GM12872 (cell line): ENCODE results near the gene AP3B2.

Experiments
- TF ChIP-seq, protein P1 (sequence below): IDR thresholded peaks from 3 replicates; pipeline ENCODE4 v1.5.1; 2011; ENCODE audit warnings: low read depth, mild to moderate bottlenecking, low read length, moderate library complexity; ENCODE audit not compliant: insufficient read depth

Gene AP3B2

DNA sequence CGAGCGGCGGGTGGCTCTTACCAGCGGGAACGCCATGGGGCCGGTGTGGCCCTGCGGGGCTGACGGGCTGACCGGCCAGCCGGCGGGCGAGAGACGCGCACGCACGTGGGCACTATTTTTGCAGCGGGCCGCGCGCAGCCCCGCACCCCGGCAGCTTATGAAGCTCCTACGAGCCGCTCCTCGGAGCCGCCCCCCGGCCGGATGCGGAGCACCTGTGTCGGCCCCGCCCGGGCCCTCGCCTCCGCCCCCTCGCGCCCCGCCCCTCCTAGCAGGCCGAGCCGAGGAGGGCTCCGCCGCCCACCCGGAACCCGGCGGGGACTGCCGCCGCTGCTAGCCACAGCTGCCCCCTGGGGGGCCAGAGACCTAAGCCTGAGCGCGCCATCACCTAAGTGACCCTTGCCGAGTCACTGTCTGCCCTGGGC, 61.8 kb downstream of the AP3B2 start:
- TF ChIP-seq, protein P1, sequence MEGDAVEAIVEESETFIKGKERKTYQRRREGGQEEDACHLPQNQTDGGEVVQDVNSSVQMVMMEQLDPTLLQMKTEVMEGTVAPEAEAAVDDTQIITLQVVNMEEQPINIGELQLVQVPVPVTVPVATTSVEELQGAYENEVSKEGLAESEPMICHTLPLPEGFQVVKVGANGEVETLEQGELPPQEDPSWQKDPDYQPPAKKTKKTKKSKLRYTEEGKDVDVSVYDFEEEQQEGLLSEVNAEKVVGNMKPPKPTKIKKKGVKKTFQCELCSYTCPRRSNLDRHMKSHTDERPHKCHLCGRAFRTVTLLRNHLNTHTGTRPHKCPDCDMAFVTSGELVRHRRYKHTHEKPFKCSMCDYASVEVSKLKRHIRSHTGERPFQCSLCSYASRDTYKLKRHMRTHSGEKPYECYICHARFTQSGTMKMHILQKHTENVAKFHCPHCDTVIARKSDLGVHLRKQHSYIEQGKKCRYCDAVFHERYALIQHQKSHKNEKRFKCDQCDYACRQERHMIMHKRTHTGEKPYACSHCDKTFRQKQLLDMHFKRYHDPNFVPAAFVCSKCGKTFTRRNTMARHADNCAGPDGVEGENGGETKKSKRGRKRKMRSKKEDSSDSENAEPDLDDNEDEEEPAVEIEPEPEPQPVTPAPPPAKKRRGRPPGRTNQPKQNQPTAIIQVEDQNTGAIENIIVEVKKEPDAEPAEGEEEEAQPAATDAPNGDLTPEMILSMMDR, result no peak

DNA sequence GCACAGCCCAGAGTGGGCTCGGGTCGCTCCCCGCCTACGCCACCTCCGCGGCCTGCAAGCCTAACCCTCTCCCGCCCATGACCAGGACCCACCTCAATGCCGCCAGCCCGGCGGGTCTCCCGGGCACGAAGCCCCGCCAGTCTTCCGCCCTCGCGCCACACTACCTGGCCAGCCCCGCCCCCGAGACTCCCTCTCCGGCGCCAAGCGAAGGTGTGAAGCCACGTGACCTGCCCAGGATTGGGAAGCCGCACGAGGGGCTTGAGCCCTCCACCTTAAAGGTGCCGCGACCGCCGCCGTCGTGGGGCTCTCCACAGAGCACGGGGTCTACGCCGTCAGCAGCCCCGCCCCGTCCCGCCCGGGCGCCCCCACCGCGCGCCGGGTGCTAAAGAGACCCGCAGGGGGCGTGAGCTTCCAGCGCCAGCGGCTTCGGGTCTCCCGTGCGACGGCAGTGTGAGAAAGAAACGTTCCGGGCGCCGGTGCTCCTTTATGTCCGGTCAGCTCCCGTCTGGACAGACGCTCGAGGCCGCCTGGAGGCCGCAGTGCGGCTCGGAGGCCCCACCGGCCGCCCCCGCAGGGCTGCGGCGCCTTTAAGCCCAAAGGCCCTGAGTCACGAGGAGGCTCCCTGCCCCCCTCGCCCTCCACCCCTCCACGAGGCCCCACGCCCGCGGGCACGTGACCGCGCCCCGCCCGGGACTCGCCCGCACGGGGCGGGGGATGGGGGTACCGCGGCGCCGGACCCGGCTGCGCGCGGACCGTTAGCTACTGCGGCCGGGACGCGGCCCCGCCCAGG, 62.4 kb downstream of the AP3B2 start, which contains the start of gene CPEB1:
TSS of gene CPEB1 (minus strand) at position 319 of the 790 bp plus-strand sequence. CDS start 18,904 bp downstream, outside the sequence.
- TF ChIP-seq, protein P1, result no peak

DNA sequence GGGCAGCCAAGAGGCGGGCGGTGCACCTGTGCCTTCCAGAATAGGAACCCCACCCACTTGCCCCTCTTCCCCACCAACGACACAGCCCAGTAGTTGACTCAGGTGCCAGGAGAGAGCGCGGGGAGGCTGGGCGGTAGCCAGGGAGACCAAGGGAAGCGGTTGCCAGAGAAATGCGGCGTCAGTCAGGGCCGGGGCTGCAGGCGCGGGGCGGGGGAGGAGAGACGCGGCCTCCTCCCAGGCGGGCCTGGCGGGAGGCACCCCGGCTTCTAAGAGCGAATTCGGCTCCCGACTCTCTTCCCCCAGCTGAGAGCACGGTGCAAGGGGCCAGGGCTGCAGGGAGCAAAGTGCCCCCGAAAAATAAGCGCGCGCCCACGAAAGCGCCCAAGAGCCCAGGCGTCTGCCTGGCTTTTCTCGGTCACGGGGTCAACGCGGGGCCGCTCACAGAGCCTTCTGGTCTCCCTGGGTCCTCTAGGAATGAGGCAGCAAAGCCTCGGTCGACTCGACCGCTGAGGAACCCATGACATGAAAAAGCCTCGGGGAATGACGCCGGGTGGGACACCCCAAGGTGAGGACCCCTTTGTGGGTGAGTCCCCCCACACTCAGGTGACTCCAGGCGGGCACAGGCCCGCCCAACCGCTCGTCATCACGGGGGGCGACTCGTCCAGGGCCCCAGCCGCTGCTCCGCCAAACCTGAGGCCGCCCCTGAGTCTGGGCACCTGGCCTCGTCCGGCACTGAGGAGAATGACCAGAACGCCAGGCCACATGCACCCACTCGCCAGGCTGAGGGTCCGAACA, 63.2 kb downstream of the AP3B2 start:
- TF ChIP-seq, protein P1, result no peak

DNA sequence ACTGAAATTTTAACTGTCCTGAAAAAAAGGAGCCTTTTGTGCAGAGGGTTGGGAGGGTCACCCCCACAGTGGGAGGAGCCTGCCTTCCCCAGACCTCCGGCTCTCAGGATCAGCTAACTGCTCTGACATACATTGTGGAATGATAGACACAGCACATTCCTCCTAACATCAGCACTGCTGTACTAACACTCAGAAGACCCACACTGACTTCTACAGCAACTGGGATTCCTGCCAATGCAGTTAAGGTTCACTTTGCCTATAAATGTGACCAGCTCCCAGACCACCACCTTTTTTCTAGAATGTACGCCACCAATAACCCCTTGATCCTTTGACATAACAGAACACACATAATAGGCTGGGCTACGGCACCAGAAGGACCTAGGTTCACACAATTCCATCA, 65.7 kb downstream of the AP3B2 start:
- TF ChIP-seq, protein P1, result no peak

DNA sequence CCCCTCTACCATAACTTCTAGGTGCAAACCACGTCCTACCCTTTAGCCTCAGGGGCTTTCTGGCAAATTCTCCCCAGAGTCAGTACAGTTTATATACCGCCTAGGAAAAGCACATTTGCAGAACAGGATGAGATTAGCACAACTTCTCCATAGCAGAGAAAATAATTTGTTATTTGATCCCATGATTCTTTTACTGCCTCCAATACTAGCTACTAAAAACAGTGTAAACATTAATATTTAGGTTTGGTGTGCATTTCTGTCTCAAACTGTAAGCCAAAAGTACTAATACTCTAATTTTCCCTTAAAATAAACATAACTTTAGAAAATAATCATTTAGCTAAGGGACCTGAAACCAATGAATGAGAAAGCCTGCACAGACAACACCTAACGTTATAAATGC, 67.0 kb downstream of the AP3B2 start:
- TF ChIP-seq, protein P1, result no peak

DNA sequence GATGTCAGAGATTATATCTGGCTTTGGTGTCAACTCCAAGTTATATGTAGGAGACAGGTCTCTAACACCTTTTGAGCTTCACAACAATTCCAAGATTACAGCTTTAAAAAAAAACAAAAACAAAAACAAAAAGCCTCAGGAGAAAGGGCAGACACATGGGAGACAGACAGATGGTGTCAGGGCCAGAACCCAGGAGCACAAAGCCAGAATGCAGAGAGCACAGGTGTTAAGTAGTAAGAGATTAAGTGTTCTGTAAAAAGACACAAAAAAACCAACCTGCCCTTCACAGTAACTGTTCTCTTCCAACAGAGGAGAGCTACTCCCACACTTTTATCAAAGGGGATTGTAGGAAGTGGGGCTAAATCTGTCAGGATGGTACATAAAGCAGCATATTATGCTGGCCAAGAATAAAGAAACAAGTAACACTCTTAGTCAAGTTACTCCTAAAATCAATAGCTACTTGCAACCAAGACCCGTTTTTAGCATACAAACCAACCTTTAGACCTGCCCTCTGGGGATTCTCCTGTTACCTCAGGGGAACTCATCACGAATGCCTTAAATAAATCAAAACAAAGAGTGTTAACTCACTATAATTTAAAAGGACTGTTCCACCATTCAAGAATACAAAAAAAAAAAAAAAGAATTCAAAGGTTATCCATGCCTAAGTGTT, 68.4 kb downstream of the AP3B2 start:
- TF ChIP-seq, protein P1, result no peak

DNA sequence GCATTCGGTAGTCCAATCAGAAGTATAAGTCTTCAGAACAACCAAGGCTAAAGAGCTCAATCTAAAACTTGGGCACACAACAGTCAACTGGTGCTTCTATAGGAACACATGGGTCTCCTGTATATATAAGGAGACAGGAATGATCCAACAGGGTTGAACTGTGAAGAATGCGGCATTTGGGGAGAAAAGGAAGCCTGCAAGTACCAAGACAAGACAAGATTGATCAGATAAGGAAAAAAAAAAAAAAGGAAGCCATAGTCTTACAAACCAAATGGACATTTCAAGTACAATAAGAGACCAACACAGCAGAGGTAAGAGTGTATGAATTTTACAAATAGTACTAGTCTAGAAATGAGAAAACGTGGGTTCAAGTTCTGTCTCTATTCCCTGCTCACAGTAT, 69.0 kb downstream of the AP3B2 start:
- TF ChIP-seq, protein P1, result no peak
